Stimulated activated naive CD8-positive, alpha-beta T cell treated with anti-CD3 and anti-CD28 coated beads, Interleukin-15, Interleukin-2, amounts not matched to agents 100 U/mL and 50 U/mL, for 24 hours (primary cell): ENCODE data around the gene C19orf81.
"Not testable (repeated sequence)": the region's sequence is repeated elsewhere in the genome, so short reads cannot be mapped to it uniquely, and the experiment has no call there.

ENCODE experiments used
- ATAC-seq: fragments of 150-1000 bp; cut with Tn5 transposase; one replicate; pipeline ENCODE4 v1.10.0; 2021
- DNase-seq: peaks from one replicate; pipeline ENCODE4 v3.0.0; 2021

Gene C19orf81

GRCh38 chr19:50649433-50650391, at the start of gene C19orf81:
Gene C19orf81, plus strand, starts transcription at chr19:50649445. Its CDS starts 0 bp downstream, at chr19:50649445.
- peak; percentile 32 for ATAC-seq
- DNase-seq = no peak

GRCh38 chr19:50601407-50602088, 47.7 kb upstream of the C19orf81 start:
- DNase-seq = no peak
- peak; percentile 13 for ATAC-seq

DNA sequence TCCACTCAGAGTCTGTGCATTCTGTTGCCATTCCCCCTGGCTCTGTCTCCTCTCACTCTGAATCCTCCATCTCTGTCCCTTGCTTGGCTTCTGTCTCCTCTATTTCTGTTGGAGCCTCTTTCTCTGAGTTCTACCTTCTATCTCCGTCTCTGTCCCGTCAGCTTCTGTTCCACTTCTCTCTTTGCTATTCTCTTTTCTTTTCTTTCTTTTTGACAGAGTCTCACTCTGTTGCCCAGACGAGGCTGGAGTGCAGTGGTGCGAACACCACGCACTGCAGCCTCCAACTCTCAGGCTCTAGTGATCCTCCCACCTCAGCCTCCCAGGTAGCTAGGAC, 47.2 kb upstream of the C19orf81 start:
- no peak for ATAC-seq
- no peak for DNase-seq

DNA sequence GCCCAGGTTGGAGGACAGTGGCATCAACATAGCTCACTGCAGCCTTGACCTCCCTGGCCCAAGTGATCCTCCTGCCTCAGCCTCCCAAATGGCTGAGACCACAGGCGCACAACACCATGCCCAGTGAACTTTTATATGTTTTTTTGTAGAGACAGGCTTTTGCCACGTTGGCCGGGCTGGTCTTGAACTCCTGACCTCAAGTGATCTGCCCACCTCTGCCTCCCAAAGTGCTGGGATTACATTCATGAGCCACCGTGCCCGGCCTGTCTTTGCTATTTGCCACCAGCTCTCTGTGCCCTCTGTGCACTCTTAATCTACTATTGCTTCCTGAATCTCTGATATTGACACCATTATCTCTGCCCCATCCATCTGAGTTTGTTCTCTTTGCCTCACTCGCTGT, 46.7 kb upstream of the C19orf81 start:
- ATAC-seq = no peak

GRCh38 chr19:50602935-50603334, 46.3 kb upstream of the C19orf81 start:
- DNase-seq = no peak
- ATAC-seq = no peak

More for the DNA sequence above, 46.7 kb upstream of the C19orf81 start:
- DNase-seq = no peak

DNA sequence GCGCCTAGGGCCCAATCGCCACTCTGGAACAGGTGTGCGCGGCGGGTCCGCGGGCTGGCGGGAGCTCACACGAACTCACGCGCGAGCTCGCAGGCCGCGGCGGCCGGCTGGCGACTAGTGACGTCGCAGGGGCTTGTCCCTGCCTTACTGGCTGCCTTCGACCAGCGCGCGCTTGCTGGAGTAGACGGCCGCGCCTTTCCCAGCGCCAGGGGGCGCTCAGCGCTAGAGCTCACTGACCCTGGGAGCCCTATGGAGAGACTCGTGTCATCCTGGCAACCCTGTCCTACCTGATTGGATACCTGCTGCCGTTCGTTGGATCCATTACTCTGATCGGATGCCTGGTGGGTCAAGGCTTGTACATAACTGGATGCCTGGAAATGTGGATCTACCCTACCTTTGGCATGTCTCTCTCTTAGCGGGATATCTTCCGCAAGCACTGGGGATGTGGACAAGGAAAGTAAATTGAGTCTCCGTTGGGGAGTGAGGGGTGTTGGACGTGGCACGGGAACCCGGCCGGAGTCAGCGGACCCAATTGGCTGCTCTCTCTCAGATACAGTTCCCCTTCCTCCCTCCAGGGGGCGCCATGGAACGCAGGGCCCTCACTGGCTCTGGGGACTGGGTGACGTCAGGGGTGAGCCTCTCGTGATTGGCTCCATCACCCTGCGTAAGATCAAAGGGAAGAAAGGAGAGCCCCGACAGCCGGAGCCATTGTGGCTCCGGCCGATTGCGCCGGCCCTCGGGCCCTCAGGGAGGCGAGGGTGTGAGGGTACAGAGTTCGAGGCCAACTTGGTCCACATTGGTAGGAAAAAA, 44.8 kb upstream of the C19orf81 start:
- ATAC-seq = peak; percentile 40

GRCh38 chr19:50606059-50606836, 43.0 kb upstream of the C19orf81 start:
- peak; percentile 67 for ATAC-seq

More for the DNA sequence above, 44.8 kb upstream of the C19orf81 start:
- DNase-seq = peak; percentile 9

GRCh38 chr19:50607388-50607787, 41.9 kb upstream of the C19orf81 start:
- DNase-seq = no peak
- no peak for ATAC-seq

More at GRCh38 chr19:50606059-50606836, 43.0 kb upstream of the C19orf81 start:
- DNase-seq = not testable (repeated sequence)

GRCh38 chr19:50607874-50608785, 41.1 kb upstream of the C19orf81 start:
- ATAC-seq = peak; percentile 92
- DNase-seq = peak; percentile 91

DNA sequence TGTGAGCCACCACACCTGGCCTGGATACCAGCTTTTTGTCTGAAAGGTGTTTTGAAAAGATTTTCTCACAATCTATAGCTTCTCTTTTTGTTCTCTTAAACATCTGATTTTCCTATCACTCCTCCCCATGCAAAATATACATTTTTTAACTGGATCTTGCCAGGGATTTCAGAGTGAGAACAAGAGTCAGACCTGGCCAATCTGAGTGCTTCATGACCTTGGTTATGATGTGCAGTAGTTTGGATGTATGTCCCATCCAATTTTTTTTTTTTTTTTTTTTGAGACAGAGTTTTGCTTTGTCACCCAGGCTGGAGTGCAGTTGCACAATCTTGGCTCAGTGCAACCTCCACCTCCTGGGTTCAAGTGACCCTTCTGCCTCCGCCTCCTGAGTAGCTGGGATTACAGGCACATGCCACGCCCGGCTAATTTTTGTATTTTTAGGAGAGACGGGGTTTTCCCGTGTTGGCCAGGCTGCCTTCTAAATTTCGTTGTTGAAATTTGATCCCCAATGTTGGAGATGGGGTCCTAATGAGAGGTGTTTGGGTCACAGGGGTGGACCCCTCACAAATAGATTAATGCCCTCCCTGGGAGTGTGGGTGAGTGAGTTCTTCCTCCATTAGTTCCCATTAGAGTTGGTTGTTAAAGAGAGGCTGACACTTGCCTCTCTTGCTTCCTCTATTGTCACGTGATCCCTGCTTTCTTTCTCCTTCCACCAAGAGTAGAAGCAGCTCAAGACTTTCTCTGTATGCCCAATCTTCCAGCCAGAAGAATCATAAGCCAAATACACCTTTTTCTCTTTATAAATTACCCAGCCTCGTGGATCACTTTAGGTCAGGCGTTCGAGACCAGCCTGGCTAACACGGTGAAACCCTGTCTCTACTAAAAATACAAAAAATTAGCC, 36.5 kb upstream of the C19orf81 start:
- not testable (repeated sequence) for ATAC-seq, DNase-seq

DNA sequence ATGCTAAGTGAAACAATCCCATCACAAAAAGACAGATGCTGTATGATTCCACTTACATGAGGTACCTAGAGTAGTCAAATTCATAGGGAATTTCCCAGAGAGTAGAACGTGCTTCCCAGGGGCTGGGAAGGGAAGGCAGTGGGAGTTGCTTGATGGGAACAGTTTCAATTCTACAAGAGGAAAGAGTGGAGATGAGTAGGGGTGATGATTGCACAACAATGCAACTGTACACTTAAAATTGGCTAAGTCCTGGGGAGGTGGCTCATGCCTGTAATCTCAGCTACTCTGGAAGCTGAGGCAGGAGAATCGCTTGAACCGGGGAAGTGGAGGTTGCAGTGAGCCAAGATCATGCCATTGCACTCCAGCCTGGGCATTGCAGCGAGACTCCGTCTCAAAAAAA, 30.9 kb upstream of the C19orf81 start:
- not testable (repeated sequence) for DNase-seq, ATAC-seq

DNA sequence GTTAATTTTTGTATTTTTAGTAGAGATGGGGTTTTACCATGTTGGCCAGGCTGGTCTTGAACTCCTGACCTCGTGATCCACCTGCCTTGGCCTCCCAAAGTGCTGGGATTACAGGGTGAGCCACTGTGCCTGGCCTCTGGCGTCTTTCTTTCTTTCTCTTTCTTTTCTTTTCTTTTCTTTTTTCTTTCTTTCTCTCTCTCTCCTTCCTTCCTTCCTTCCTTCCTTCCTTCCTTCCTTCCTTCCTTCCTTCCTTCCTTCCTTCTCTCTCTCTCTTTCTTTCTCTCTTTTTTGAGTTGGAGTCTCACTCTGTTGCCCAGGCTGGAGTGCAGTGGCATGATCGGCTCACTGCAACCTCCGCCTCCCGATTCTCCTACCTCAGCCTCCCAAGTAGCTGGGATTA, 30.1 kb upstream of the C19orf81 start:
- not testable (repeated sequence) for ATAC-seq, DNase-seq

DNA sequence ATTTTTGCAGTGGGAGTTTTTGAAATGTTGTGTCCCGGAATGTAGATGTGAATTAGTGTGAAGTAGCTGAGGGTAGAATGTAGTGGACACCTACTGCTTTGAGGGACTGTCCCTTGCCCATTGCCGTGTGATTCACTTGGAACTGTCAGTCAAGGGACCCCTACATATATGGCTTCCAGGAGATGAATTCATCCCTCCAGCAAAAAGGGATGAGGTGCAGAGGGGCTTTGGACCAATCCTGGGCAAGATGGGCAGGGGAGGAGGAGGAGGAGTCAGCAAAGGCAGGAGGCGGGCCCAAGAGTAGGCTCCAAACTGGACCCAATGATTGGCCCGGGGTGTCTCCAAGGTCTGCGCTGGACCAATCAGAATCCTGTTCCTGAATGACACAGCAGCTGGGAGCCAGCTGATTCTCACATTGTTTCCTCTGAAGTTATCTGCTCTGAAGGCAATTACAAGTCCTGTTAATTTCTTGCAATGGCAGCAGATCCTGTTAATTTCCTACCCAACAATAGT, 28.8 kb upstream of the C19orf81 start:
- ATAC-seq = not testable (repeated sequence)

DNA sequence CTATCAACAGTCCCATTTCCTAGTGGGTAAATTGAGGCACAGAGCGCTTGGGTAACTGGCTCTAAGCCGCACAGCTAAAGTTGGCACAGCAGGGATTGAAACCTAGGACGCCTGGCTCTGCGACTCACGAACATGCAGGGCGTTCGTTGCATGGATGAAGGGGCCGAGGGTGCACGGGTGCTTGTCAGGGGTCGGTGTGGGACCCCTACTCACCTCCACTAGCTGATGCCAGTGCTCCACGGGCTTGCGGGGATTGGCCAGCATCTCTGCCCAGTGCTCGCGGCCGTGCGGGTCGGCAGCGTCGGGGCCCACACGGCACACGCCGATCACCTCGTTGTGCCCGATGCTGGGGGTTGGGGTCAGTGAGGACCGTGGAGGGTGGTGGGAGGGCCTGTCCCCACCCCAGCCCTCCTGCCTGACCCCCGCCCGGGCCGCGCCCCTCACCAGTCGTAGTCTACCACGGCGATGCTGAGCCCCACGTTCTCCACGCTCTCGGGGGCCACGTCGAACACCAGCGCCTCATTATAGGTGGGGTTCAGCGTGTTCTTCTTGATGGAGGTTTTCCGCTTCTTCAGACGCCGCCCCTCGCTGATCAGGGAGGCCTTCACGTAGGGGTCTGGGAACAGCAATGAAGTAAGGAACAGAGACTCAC, 24.2 kb upstream of the C19orf81 start:
- DNase-seq (no peak), ATAC-seq (no peak)

More for the DNA sequence above, 28.8 kb upstream of the C19orf81 start:
- DNase-seq = not testable (repeated sequence)

GRCh38 chr19:50626011-50626410, 23.2 kb upstream of the C19orf81 start:
- DNase-seq = no peak
- no peak for ATAC-seq

GRCh38 chr19:50626795-50627194, 22.4 kb upstream of the C19orf81 start:
- no peak for ATAC-seq
- no peak for DNase-seq

DNA sequence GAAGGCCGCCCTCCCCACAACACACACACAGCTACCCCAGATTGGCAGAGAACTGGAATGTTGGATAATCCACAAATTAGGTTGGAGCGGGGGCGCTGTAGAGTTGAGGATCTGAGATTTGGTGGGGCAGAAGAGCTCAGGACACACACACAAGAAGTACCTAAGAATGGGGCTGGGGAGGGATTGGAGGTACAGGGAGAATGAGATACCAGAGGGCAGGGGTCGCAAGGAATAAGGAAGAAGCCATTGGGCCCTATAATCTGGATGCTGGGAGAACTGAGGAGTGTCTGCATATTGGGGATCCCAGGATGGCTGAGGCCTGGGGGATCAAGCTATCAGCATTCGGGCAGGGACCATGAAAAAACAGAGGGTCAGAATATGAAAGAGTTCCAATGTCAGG, 21.1 kb upstream of the C19orf81 start:
- ATAC-seq = no peak
- no peak for DNase-seq

- ATAC-seq (no peak), DNase-seq (no peak)
Measured at GRCh38 chr19:50628551-50628950, 20.7 kb upstream of the C19orf81 start.
